EL (cell line): ENCODE results near the gene CFAP77.

Experiments used
- DNase-seq: peaks from one replicate; pipeline ENCODE4 v3.0.0-alpha.2; 2016

CFAP77 gene

DNA sequence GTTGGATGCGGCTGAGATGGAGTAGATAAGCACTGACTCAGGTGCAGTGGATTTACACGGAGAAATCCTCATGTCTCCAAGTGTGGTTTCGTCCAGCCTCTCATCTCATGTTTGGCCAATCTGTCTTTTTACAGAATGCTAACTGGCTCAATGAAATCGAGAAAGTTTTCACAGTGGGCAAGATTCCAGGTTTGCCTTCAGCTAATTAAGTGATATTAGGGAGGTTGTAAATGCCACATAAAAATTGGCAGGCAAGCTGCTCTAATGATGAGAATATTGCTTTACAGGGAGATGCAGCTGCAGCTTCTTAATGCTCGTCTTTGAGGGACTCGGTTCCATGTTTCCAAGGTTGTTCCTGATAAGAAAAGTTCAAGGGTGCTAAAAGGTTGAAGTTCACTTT lies 196.1 kb downstream of the CFAP77 start:
- no peak for DNase-seq

DNA sequence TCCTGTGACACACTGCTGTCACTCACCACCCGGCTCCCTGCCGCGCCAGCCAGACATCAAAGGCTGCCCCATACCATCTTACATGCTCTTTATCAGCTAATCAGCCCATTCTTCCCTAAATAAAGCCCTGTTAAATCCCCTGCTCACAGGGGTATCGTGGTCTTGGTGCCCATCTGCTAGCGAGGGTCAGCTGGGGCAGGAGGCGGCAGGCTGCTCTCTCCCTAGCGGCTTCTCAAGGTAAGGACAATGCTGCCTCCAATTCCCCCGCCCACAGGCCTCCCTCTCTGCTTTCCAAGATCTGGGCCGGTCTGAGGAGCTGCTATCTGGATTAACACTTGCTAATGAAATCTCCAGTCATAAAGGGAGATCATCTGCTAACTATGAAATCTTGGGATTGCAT lies 199.2 kb downstream of the CFAP77 start:
- DNase-seq = no peak

DNA sequence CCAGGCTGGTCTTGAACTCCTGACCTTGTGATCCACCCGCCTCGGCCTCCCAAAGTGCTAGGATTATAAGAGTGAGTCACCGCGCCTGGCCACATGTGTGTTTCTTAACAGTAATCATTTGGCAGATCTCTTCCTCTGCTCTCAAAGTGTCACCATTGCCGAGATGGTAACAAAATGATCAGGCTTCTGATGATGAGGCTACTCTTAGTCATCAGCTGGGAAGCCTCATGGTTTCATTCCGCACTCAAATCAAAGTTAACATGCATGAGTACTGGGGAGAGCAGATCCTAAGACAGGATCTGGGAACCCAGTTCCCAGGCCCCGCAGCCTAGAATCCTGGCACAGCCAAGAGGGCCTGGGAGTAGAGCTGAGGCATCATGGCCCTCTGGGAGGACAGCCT lies 199.8 kb downstream of the CFAP77 start:
- peak; percentile 94 for DNase-seq

DNA sequence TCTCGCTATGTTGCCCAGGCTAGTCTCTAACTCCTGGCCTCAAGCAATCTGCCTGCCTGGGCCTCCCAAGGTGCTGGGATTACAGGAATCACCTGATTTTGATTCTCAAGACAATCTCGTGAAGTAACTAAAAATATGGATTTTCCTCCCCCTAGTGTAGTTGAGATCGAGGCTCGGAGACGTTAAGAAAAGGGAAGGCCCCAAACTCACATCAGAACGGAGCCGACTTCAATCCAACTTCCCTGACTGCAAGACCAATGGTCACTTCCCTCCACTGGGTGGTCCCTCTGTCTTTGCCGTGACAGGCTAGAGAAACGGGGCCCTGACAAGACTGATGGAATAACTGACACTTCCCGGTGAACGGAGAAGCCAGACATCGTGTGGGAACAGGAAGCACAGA lies 200.7 kb downstream of the CFAP77 start:
- DNase-seq = no peak

DNA sequence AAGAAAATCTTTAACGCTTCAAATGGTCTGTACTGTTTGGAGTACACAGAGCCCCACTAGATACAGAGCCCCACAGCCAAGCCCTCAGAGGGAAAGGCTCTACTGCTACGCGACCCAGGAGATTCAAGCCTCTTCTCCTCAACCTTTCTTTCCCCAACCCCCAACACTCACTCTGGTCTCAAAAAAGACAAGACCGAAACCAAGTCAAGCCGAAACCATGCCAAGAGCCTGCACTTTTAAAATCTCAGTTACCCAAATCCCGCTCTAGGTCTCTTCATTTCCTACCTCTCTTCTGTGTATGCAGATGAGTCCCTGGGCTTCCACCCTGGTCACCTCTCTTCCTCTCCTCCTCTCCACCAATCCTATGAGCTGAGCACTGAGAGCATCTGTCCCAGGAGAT lies 204.3 kb downstream of the CFAP77 start:
- DNase-seq = no peak

DNA sequence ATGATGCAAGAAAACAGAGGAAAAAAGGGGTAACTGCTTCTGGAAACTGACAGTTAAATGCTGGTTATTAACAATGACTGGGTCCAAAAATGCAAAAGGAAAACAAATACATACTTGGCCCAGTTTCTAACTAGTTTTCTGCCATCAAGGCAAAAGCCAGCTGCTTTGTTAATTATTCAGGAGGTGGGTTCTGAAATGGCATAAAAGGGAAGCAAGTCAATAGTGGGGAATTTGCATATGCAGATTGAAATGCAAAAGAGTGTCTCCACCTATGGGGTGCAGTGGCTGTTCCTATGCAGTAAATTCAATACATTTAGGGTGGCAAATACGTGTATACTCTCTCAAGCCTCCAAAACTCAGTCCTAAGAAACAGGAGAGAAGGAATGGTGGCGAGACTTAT lies 205.8 kb downstream of the CFAP77 start:
- no peak for DNase-seq

DNA sequence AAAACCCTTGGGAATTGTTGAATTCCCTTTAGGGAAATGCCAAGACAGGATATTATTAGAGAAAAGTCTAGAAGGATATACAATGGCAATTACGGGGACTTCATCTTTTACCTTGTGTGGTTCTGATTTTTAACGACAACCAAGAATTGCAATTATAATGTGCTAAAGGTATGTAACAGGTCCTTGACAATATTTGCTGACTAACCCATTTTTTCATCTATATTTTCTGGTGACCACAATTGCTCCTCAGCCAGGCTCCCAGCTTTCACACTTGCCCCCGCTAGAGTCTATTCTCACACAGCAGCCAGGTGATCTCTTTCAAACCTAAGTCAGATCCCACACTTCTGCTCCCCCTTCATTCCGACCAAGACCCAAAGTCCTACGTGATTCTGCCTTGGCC lies 206.7 kb downstream of the CFAP77 start:
- DNase-seq = no peak

DNA sequence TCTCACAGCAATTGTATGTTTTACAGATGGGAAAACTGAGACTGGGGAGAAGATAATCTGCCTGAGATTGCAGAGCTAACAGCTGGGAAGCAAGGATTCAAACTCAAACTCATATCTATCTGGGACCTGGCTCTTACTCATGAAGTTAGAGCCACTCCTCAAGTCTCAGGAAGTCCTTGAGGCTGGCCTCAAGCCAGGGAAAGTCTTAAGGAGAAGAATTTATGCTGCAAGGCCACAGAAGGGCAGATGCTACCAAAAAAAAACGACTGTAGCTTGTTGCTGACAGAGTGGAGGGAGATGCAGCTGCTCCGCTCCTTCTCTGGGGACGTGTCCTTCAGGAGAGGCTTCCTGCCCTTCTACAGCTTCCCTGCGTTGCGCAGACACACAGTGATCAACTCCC lies 212.1 kb downstream of the CFAP77 start:
- peak; percentile 50 for DNase-seq
